ENCODE data around the gene AGRP. TPM values are rescaled to one million over a fixed set of nuclear protein-coding genes. Genes with fewer than 3 reads are reported as not detected.
A peak's percentile ranks its signal among the peaks of the same experiment; 100 is the strongest.

Gene AGRP
- total RNA-seq, 4 donors from 2014 or later = not detected

DNA sequence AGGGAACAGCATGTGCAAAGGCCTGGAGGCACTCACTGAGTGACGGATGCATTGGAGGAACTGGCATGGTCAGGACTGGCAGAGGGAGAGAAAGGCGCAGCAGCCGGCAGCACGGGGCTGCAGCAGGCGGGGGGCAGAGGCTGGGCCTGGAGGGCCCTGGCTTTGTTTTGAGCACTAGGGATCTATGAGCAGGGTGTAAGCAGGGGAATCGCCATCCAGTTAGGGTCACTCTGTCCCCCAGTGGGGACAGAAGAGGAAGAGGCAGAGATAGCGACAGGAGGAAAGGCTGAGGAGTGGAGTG lies 38.3 kb downstream of the AGRP start:
- Histone ChIP-seq H3K27me3 (no peaks in the 10 kb centered on the region), H3K4me3 (no peak overlapping the region), H3K36me3 (peaks cover 0 to 42% (median 0%) of the 10 kb centered on the region in 3 donors), H3K4me1 (peaks cover 3 to 92% (median 26%) of the 10 kb centered on the region in 4 donors), H3K9me3 (no peaks in the 10 kb centered on the region), H3K27ac (peak overlapping the region in 2 of 4 donors; percentile 57 to 93)
- TF ChIP-seq, protein P1, sequence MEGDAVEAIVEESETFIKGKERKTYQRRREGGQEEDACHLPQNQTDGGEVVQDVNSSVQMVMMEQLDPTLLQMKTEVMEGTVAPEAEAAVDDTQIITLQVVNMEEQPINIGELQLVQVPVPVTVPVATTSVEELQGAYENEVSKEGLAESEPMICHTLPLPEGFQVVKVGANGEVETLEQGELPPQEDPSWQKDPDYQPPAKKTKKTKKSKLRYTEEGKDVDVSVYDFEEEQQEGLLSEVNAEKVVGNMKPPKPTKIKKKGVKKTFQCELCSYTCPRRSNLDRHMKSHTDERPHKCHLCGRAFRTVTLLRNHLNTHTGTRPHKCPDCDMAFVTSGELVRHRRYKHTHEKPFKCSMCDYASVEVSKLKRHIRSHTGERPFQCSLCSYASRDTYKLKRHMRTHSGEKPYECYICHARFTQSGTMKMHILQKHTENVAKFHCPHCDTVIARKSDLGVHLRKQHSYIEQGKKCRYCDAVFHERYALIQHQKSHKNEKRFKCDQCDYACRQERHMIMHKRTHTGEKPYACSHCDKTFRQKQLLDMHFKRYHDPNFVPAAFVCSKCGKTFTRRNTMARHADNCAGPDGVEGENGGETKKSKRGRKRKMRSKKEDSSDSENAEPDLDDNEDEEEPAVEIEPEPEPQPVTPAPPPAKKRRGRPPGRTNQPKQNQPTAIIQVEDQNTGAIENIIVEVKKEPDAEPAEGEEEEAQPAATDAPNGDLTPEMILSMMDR (IDR thresholded peaks at IDR 0.05) = no peak
- no peak for TF ChIP-seq POLR2A (IDR thresholded peaks at IDR 0.05)
- DNase-seq = no peak

DNA sequence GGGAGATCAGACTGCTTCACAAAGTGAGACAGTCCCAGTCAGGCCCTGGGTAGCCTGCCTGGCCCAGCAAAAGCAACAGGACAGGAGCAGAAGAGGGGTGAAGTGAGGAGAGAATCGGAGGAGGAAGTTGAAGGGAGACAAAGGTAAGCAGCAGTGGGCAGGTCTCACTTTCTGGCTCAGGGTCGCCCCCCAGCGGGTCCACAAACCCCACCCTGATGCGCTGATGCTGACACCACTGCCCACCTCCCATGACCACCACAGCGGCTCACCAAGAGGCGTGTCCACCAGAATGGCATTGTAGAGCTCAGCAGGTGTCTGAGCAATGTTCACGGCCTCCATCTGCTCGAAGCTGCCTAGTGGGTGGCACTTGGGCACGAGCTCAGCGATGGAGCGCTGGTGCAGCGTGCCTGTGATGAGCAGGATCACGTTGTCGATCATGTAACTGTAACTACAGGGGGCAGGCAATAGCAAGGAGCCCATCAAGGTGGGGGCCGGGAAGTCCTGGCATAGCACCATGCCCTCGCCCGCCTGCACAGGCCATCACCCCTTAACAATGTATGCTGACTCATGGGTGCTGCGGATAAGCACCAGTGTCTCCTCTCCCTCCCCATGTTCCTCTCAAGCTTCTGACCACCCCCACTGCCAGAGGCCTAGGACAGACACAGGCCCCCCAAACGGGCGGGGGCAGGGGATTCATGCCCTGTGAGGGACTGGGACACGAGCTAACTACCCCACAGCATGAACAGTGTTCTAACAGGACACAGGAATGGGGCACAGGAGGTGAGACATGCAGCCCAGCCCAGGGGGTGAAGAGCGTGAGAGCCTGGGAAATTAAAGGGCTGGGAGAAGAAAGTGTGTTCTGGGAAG lies 38.9 kb downstream of the AGRP start:
- H3K36me3 ChIP-seq = peaks cover 0 to 44% (median 0%) of the 10 kb centered on the region in 3 donors

DNA sequence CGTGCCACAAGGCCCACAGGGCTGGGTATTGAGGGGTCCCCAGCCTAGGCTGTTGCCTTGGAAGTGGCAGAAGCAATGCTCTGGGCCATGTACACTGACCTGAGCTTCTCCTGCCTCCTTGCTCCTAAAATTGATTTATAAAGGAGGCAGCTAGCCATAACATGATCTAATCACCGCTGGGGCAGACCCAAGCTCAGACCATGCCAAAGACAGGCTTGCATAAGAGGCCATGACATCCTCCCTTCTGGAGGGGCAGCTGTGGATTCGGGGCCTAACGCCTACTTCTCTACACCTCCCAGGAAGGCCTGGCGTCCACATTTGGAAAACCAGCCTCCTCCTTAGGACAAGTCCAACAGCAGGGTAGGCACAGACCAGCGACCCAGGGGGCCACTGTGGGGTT lies 40.1 kb downstream of the AGRP start:
- TF ChIP-seq, protein P1 (IDR thresholded peaks at IDR 0.05) = no peak
- no peak for TF ChIP-seq POLR2A (IDR thresholded peaks at IDR 0.05)
- Histone ChIP-seq H3K27me3 (no peaks in the 10 kb centered on the region), H3K4me3 (no peak overlapping the region), H3K36me3 (peaks cover 0 to 54% (median 0%) of the 10 kb centered on the region in 3 donors), H3K4me1 (peaks cover 3 to 75% (median 20%) of the 10 kb centered on the region in 4 donors), H3K9me3 (no peaks in the 10 kb centered on the region), H3K27ac (peak overlapping the region; percentile 38 to 93 (median 60))
- DNase-seq = peak in 1 of 3 donors; percentile 49

More for the DNA sequence above, 38.9 kb downstream of the AGRP start:
- TF ChIP-seq, protein P1 (IDR thresholded peaks at IDR 0.05) = no peak
- TF ChIP-seq POLR2A (IDR thresholded peaks at IDR 0.05) = no peak
- H3K4me1 ChIP-seq = peaks cover 3 to 86% (median 26%) of the 10 kb centered on the region in 4 donors
- no peak overlapping the region for H3K4me3 ChIP-seq
- no peaks in the 10 kb centered on the region for H3K9me3 ChIP-seq
- DNase-seq = peak in 1 of 3 donors; percentile 48
- H3K27me3 ChIP-seq = no peaks in the 10 kb centered on the region
- peak overlapping the region; percentile 38 to 93 (median 60) for H3K27ac ChIP-seq

DNA sequence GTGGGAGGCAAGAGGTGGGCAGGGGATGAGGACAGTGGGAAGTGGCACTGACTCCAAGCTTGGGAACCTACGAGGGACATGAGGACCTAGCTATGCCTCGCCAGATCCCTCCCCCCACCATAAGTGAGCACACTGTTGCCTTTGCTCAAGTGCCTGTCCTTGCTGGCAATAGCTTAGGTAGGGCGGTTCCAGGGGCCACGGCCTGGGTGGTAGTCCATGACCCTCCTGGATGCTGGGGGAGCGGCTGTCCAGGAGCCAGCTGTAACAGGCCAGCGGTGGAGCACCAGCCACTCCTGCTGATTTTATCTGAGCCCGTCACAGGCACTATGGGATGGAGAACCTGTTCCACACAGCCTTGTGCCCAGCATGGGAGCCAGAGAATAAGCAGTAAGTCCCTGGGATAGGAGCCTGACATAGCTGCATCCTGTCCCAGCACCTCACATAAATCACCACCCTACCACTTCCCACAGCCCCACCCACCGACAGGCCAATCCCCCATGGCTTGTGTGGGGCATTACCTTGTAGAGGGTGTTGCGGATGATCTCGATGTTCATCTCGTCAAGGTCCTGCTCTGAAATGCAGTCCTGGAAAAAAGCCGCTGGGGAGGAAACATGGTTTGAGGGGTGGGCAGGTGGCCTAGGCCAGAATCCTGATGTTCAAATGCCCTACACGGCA lies 40.6 kb downstream of the AGRP start:
- Histone ChIP-seq H3K36me3 (peaks cover 0 to 59% (median 0%) of the 10 kb centered on the region in 3 donors), H3K4me1 (peaks cover 2 to 70% (median 19%) of the 10 kb centered on the region in 4 donors), H3K27ac (peak overlapping the region in 3 of 4 donors; percentile 62 to 93 (median 78)), H3K9me3 (no peaks in the 10 kb centered on the region), H3K4me3 (no peak overlapping the region), H3K27me3 (no peaks in the 10 kb centered on the region)
- no peak for DNase-seq
- no peak for TF ChIP-seq POLR2A (IDR thresholded peaks at IDR 0.05)
- TF ChIP-seq, protein P1 (IDR thresholded peaks at IDR 0.05) = no peak

DNA sequence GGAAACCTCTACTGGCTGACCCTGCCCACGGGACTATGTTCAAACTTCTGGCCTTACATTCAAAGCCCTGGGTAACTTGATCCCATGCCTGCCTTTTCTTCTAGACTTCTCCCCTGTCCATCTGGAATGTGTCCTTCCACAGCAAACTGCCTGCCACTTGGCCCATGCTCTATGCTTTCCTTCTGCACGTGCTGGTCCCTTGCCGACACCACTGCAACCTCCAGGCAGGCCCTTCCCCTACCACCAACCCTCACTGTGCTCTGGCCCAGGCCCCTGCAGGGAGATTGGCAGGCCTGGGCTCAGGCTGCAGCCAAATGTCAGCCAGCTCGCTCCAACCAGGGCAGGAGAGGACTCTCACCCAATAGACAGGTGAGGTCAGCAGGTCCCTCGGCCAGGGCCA lies 41.4 kb downstream of the AGRP start:
- peak in 1 of 3 donors; percentile 48 for DNase-seq
- no peaks in the 10 kb centered on the region for H3K27me3 ChIP-seq
- H3K9me3 ChIP-seq = no peaks in the 10 kb centered on the region
- peak overlapping the region in 3 of 4 donors; percentile 62 to 93 (median 78) for H3K27ac ChIP-seq
- H3K4me3 ChIP-seq = no peak overlapping the region
- peaks cover 0 to 65% (median 0%) of the 10 kb centered on the region in 3 donors for H3K36me3 ChIP-seq
- TF ChIP-seq, protein P1 (IDR thresholded peaks at IDR 0.05) = no peak
- TF ChIP-seq POLR2A (IDR thresholded peaks at IDR 0.05) = no peak
- H3K4me1 ChIP-seq = peaks cover 0 to 61% (median 12%) of the 10 kb centered on the region in 4 donors

Measured in Peyer's patch (tissue), 4 donors.